Testis (tissue), 2 donors: Measurements from ENCODE around the gene GUCY1A2.

Experiments
- CTCF ChIP-seq, 3 experiments: fragments of 450-650 bp in 2 of 3; fragments of 200-600 bp in 1 of 3; sonication (generic) in 1 of 3; IDR thresholded peaks; one replicate each; pipeline ENCODE4 v1.5.1; 2016 to 2019; ENCODE audit warnings: antibody characterized with exemption in 3 of 3, mild to moderate bottlenecking in 2 of 3, moderate library complexity in 1 of 3
- POLR2A ChIP-seq: fragments of 450-650 bp; IDR thresholded peaks from one replicate; pipeline ENCODE4 v1.6.1; 2017; ENCODE audit warnings: antibody characterized with exemption, mild to moderate bottlenecking, moderate library complexity

DNA sequence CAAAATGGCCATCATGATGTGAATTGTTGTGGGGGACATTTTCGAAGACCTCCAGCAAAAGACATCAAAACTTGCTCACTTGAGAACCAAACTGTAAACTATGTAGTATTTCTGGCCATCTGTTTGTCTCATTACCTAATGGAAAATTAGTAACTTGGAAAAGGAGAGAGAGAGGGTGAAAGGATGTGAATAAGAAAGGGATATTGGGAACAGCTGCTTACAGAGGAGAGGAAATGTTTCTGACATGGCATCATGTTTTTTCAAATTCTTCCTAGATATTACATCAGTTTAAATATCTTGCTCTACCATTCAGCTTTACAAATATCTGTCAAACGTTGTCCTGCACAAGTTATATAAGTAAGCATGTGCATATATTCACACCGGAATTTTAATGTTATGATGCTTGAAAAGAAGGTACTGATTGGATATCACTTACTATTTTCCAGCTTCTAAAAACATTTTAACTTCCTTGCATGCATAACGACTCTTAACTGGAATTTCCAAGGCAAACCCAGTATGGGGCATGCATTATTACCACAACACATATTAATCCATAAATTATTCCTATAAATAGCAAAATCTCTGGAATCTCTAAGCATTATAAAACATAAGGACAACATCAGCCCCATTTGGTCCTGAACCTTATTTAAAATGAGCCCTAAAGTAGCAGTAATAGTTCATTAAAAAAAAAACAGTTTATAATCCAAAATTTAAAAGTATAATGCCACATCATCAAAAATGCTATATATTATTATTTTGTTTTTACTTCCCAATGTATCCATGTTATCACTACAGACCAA lies 20.0 kb downstream of the GUCY1A2 start:
- TF ChIP-seq CTCF (IDR thresholded peaks at IDR 0.05) (no peak), POLR2A (no peak)
